Measurements from ENCODE around the gene ATG101.

GRCh38 chr12:52050758-52051541 is 18.8 kb upstream of the ATG101 start, which contains the start of gene NR4A1:
- TF ChIP-seq CTCF (IDR thresholded peaks at IDR 0.05) (peak in 2 of 3 experiments; percentile 15 to 24), POLR2A (IDR thresholded peaks at IDR 0.05; ENCODE audit: low read depth) (peak; percentile 96), POLR2AphosphoS5 (IDR thresholded peaks at IDR 0.05) (peak; percentile 100)

All from esophagus muscularis mucosa (tissue), 3 donors.